HG02588 (cell line): Measurements from ENCODE around the gene NRN1.
"Not testable (repeated sequence)": the region's sequence is repeated elsewhere in the genome, so short reads cannot be mapped to it uniquely, and the experiment has no call there.

Source experiments
- ATAC-seq: cut with Tn5 transposase; IDR thresholded peaks from one replicate; pipeline ENCODE4 v1.9.1; 2021; ENCODE audit warnings: mild to moderate bottlenecking, moderate library complexity; ENCODE audit not compliant: unreplicated experiment

NRN1 gene

GRCh38 chr6:6006428-6007365 lies at the start of gene NRN1:
NRN1 (minus strand) TSS chr6:6006925; CDS start chr6:6006749, 176 bp downstream.
- no peak for ATAC-seq

- ATAC-seq, result no peak
Observed at GRCh38 chr6:6052216-6052615, 45.5 kb upstream of the NRN1 start.

GRCh38 chr6:6046716-6047115 lies 40.0 kb upstream of the NRN1 start:
- ATAC-seq, result no peak

DNA sequence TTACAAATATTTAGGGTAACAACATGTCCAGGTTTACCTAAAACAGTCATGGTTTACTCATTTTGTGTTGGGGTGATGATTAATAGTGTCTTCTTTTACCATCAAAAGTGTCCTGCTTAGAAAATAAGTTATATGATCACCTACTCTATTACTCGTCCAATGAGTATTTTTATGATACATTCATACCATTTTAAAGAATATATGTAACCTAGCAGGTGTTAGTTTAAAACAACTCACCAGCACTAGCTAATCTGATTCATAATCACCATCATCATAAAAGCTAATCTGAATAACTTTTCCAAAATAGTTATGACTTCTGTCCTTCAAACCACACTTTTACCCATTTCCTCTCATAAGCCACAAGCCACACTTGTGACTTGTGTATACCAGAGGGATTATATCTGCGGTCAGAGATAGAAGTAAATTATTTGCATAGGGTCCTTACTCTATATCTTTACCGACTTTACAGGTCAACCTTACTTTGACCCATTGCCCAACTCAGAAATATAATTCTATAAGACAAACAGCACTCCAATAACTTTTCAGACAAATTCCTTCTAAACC lies 33.3 kb upstream of the NRN1 start:
- no peak for ATAC-seq

DNA sequence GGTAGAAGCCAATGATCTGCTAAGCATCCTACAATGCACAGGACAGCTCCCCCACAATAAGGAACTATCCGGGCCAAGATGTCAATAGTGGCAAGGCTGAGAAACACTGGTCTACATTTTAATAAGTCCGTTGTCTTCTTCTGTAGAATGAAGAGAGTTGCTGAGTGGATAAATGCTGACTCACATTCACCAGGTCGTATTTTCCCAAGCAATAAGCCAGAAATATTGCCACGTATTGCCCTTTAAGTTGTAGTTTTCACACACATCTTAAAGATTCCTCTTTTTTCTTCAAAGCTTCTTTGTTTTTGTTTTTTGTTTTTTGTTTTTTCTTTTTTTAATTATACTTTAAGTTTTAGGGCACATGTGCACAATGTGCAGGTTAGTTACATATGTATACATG lies 30.5 kb upstream of the NRN1 start:
- ATAC-seq, result no peak

DNA sequence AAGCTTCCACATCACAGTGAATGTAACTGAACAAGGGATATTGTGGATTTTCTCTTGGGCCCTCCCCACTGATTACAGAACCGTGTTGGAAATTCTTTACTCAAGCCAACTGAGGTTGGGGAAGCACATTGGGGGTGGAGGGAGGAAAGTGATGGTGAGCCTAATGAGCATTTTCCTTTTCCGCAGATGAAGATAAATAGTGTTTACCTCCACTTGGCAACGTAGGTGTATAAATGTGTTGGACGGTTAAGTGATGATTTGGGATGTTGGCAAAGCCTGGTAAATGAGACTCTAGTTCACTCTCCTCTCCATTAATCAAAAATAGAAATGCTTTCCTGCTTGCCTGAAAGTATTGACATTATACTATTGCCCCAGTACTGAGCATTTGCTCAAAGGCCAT lies 27.1 kb upstream of the NRN1 start:
- ATAC-seq, result no peak

DNA sequence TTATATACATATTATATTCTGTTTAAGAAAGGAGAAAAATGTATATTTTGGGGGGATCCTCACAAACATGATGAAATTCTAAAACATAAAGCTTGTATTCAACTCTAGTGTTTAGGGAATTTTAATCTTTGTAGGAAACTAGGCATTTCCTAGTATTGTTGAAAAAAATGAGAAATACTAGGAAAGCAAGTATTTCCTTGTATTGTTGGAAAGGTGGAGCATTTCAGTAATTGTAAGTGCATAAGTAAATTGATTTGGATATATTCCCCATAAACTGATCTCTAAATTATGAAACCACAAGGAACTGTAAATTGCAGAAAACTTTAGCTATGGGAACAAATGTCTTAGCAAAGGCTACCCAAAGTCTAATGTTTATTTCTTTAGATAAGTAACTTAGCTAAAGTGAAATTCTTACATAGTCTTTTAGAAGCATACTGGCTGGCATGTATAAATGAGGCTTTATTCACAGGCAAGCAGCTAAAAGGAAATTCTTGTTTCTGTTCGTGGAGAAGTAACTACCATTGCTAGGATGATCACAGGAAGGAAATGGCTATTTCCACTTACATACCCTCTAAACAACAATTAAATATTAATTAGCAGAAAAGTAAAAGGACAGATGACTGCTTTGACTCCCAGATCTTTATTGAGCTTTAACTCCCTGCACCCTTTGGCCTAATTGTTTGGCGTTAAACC lies 19.9 kb upstream of the NRN1 start:
- no peak for ATAC-seq

DNA sequence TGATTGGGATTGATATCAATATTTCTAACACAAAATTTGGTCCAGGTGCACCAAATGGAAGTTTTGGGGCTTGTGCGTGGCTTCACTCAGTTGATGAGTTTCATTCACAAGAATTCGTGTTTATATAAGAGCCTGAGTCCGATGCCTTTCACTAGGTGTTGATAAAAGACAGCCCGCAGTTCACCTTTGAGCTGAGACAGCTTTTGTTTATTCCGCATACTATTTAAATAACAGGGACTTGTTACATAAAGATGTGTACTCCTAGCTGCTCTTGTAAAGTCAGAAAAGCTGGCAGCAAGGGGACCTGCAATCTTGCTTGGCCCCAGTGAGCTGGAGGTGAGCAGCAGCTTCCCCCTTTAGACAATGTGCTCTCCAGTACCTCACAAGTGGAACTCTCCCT lies 19.0 kb upstream of the NRN1 start:
- no peak for ATAC-seq

DNA sequence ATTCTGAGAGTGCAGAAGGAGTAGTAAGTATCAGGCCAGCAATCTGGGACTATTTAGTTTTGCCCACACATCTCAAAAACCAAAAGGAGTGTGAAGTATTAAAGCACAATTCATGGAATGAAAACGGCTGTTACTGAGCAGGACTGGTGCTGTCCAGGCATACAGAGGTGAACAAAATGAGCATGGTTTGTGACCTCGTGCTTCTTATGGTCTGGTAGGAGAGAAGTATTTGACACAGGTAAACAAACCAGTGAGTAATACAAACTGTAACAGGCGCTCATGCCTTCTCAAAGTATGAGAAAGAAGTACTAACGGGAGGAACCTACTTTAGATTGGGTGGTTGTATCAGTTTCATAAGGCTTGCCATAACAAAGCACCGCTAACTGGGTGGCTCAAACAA lies 17.5 kb upstream of the NRN1 start:
- ATAC-seq, result no peak

- not testable (repeated sequence) for ATAC-seq
Observed at GRCh38 chr6:6022841-6023240, 16.1 kb upstream of the NRN1 start.

DNA sequence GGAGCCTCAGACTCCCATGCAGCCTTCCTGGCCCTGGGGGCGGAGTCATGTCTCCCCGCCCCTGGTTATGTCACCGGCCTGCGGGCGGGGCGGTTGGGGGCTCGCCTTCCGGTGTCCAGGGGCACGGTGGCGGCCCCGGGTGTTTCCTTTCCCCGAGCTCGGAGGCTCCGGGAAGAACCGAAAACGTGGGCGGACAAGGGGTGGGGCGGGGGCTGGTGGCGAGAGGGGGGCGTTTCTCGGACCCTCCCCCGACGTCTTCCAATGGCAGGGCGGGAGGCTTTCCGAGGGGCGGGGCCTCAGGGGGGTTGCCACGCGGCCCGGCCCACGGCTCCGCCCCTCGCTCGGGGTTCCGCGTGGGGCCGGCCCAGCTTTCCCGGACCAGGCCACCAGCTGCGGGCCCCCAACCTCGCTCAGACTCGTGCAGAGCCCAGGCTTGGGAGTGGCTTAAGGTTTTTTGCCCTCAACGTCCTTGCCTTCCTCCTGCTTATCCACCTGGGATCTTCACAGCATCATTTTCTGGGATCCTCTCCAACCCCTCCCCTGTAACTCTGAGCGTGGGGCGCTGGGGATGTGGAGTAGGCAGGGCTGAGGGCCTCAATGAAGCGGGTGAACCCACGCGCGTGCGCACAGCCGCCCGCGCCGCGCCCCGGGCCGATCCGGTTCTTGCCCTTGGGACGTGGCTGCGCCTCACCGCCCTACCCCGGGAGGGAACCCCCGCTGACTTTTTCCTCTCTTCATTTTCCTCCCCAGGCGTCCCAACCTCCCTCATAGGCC lies 2.1 kb upstream of the NRN1 start:
- peak; percentile 66 for ATAC-seq

DNA sequence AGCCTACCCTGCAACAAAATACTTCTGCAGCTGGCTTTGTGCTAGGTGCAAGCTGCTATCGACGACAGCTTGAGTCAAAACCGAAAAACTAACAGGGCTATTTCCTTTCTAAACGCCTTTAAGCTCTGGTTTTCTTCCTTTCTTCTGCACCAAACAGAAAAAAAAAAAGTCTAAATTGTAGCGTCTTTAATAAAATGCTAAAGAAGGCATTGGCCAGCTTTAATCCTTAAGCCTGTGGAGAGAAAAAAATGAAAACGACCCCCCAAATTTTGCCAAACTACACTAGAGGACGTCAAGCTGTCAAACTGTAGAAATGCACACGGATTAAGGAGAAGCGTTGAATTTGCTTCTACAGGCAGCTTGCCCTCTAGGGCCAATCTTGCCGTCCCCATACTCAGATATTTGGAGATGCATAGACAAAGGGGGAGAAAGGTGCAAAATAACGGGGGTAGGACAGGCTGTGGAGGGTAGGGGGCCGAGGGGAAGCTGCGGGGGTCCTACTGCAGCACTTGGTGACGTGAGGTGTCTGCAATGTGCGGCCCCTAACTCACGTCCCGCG lies 1.4 kb upstream of the NRN1 start:
- ATAC-seq, result peak; percentile 0

DNA sequence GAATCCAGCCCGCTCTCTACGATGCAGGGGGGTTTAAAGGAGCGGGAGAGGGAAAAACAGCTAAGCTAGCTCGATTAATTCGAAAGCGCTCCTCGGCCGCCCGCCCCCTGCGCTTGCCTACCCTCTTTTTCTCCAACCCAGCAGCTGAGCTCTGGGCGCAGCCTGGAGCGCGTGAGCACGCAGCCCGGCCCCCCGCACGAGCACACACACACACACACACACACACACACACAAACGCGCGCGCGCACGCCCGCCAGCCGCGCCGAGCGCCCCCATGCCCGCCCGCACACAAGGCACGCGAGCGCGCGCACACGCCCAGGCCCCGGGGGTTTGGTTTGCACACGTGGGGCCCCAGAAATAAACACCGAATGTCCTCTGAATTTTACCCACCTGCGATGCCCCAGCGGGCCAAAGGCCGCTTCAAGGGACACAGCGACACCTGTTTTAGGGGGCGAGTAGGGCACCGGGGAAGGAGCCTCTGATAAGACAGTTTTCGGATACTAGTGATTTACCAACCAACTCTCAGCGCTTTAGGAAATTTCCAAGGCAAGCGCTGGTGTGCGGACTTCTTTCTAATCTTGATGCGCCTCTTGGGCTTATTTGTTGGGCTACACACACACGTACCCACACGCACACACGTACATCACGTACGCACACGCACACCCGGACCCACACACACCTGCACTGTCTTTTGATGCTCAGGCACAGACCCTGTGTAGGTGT lies 802 bp upstream of the NRN1 start:
- ATAC-seq, result no peak

DNA sequence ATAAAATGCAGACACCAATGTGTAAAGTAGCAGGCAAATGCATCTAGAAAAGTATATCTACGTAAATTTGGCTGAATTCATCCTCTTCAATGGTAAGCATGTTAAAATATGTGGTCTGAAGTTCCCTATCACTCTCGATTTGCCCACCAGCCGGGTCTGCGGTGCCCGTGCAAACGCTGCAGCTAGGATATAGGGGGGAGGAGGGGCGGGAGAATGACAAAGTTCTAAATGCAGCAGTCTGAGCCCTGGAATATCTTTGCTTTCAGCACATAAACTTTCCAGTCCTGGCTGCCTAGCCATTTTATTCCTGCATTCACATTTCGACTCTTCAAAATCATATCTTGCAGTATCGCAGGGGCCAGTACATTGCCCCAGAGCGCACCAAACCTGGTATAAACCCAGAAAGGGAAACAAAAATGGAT lies 708 bp downstream of the NRN1 start:
- no peak for ATAC-seq

GRCh38 chr6:6005051-6006005 lies 1.4 kb downstream of the NRN1 start:
- no peak for ATAC-seq

GRCh38 chr6:6004390-6004995 lies 2.2 kb downstream of the NRN1 start:
- ATAC-seq, result no peak

- no peak for ATAC-seq
Observed at GRCh38 chr6:6003621-6004366, 2.9 kb downstream of the NRN1 start.
